CD4-positive, alpha-beta T cell (primary cell): Measurements from ENCODE around the gene SSBP3. TPM values are rescaled to one million over a fixed set of nuclear protein-coding genes. Genes with fewer than 3 reads are reported as not detected.

Experiments
- ATAC-seq: fragments of 200-7000 bp; cut with Tn5 transposase; one replicate; pipeline ENCODE4 v1.10.0; 2022; ENCODE audit warnings: mild to moderate bottlenecking; ENCODE audit not compliant: poor library complexity
- CTCF ChIA-PET: fragments of 350-600 bp; sonication (Branson Sonifier 250); formaldehyde crosslinking; loops from one replicate; lab custom pipeline; 2021; ENCODE audit warnings: antibody characterized with exemption, inconsistent platforms; lab: Charles Lee
- POLR2A ChIA-PET: fragments of 350-600 bp; sonication (Branson Sonifier 250); formaldehyde crosslinking; loops from one replicate; lab custom pipeline; 2021; ENCODE audit warnings: antibody characterized with exemption, inconsistent platforms; lab: Charles Lee
- DNase-seq, 14 experiments: peaks; one replicate each; pipeline ENCODE4 v3.0.0-alpha.2; 2013 to 2020; ENCODE audit warnings: mixed read lengths in 2 of 14
- H3K27ac ChIP-seq, 2 donors: one replicate each; pipeline versions ENCODE4 v1.5.1 to v1.7.0; 2013; ENCODE audit warnings: low read length in 2 of 2, low read depth in 1 of 2, mild to moderate bottlenecking in 1 of 2
- H3K27me3 ChIP-seq, 2 experiments: 1 replicate in 1 of 2; 2 replicates in 1 of 2; pipeline versions ENCODE4 v1.6.1 to v1.7.0; 2013; ENCODE audit warnings: low read length in 2 of 2, control low read depth in 1 of 2, mild to moderate bottlenecking in 1 of 2, moderate library complexity in 1 of 2; ENCODE audit not compliant: insufficient read depth in 2 of 2, control insufficient read depth in 1 of 2
- H3K36me3 ChIP-seq: one replicate; pipeline ENCODE4 v1.6.1; 2013; ENCODE audit warnings: low read length, control low read depth; ENCODE audit not compliant: insufficient read depth
- H3K4me1 ChIP-seq: one replicate; pipeline ENCODE4 v1.6.1; 2013; ENCODE audit warnings: low read length, control low read depth; ENCODE audit not compliant: insufficient read depth
- H3K4me3 ChIP-seq: one replicate; pipeline ENCODE4 v1.5.1; 2013; ENCODE audit warnings: mild to moderate bottlenecking, low read length, moderate library complexity
- H3K9me3 ChIP-seq, 2 experiments: 1 replicate in 1 of 2; 2 replicates in 1 of 2; pipeline versions ENCODE4 v1.6.1 to v1.7.0; 2013; ENCODE audit warnings: low read length in 2 of 2, mild to moderate bottlenecking in 2 of 2, control low read depth in 1 of 2, moderate library complexity in 1 of 2; ENCODE audit not compliant: control insufficient read depth in 1 of 2, insufficient read depth in 1 of 2
- H3K27ac Mint-ChIP-seq: one replicate; pipeline ENCODE4 v1.8.0; 2020; ENCODE audit warnings: mixed read lengths
- H3K27me3 Mint-ChIP-seq: one replicate; pipeline ENCODE4 v1.8.0; 2021; ENCODE audit warnings: mixed read lengths
- H3K36me3 Mint-ChIP-seq: one replicate; pipeline ENCODE4 v1.8.0; 2021; ENCODE audit warnings: low read depth, mixed read lengths
- H3K4me1 Mint-ChIP-seq: one replicate; pipeline ENCODE4 v1.8.0; 2021; ENCODE audit warnings: low read depth, mixed read lengths
- H3K4me3 Mint-ChIP-seq: one replicate; pipeline ENCODE4 v1.8.0; 2020; ENCODE audit warnings: mild to moderate bottlenecking, mixed read lengths
- H3K9me3 Mint-ChIP-seq: one replicate; pipeline ENCODE4 v1.8.0; 2020; ENCODE audit warnings: mixed read lengths
- CTCF ChIP-seq: fragments of 200-600 bp; IDR thresholded peaks from one replicate; pipeline ENCODE4 v1.8.0; 2022; ENCODE audit warnings: antibody characterized with exemption, mild to moderate bottlenecking
- intact Hi-C, 2 experiments: fragments of 100-400 bp; cut with DNase I in 1 of 2; cut with micrococcal nuclease in 1 of 2; formaldehyde crosslinking; loops; one replicate each; pipeline versions ENCODE4 v1.15.1 to v1.9.0; 2023 to 2025; cut with DNase I, micrococcal nuclease
- total RNA-seq, 174 experiments: library from RNA in 2 of 174; stranded (reverse) in 2 of 174; gene quantifications; one replicate each; pipeline ENCODE4 v1.2.3 and lab custom pipeline; 2021 to 2026

The SSBP3 gene
- total RNA-seq, 2 experiments from 2014 or later = 50.6 to 52.4 TPM

GRCh38 chr1:54403808-54404261 is 2.4 kb downstream of the SSBP3 start:
- Mint-ChIP-seq H3K9me3 (no peaks in the 10 kb centered on the region), H3K4me1 (peaks cover 77% of the 10 kb centered on the region), H3K4me3 (peak overlapping the region; percentile 92), H3K27me3 (no peaks in the 10 kb centered on the region), H3K27ac (peak overlapping the region; percentile 85), H3K36me3 (peaks cover 62% of the 10 kb centered on the region)
- ChIA-PET POLR2A (interaction anchor here (1.0 to 1.6 kb wide), 2 partner anchors 204 to 351 kb away, joined by 3 to 9 read pairs; partner anchors contain the start of genes CYB5RL, MRPL37, TCEANC2 and TMEM59), CTCF (interaction anchor here (1.9 kb wide), 1 partner anchor 85 kb away, joined by 13 read pairs; no protein-coding TSS in a partner anchor)
- Histone ChIP-seq H3K27ac (no peak overlapping the region), H3K4me3 (peak overlapping the region; percentile 74), H3K36me3 (peaks cover 43% of the 10 kb centered on the region), H3K9me3 (no peaks in the 10 kb centered on the region), H3K4me1 (peaks cover 63% of the 10 kb centered on the region), H3K27me3 (no peaks in the 10 kb centered on the region)
- no peak for ATAC-seq
- TF ChIP-seq CTCF = no peak
- peak in 3 of 14 experiments; percentile 29 to 51 (median 48) for DNase-seq
- intact Hi-C loops = loop anchor here (2.0 to 10.0 kb wide), 5 partner anchors 33 to 457 kb away; partner anchors contain the start of genes IFT25 (in 1 of the 2), LRRC42 (in 1 of the 2), TCEANC2 (in 1 of the 2) and TMEM59 (in 1 of the 2)

- CTCF ChIA-PET = interaction anchor here (1.1 to 1.9 kb wide), 2 partner anchors 85 to 86 kb away, joined by 3 to 13 read pairs; no protein-coding TSS in a partner anchor
- ATAC-seq (no peak), DNase-seq (no peak)
- H3K9me3 ChIP-seq = no peaks in the 10 kb centered on the region
- Mint-ChIP-seq H3K27ac (peak overlapping the region; percentile 85), H3K4me1 (peaks cover 77% of the 10 kb centered on the region), H3K27me3 (no peaks in the 10 kb centered on the region), H3K9me3 (no peaks in the 10 kb centered on the region), H3K36me3 (peaks cover 67% of the 10 kb centered on the region), H3K4me3 (peak overlapping the region; percentile 92)
- POLR2A ChIA-PET = interaction anchor here (1.6 kb wide), 1 partner anchor 204 kb away, joined by 9 read pairs; the partner anchor contains the start of genes CYB5RL and MRPL37
- H3K4me3 ChIP-seq = peak overlapping the region; percentile 74
- peaks cover 48% of the 10 kb centered on the region for H3K36me3 ChIP-seq
- no peaks in the 10 kb centered on the region for H3K27me3 ChIP-seq
- intact Hi-C loops = loop anchor here (2.0 to 10.0 kb wide), 4 partner anchors 33 to 456 kb away; partner anchors contain the start of genes IFT25 (in 1 of the 2), LRRC42 (in 1 of the 2), TCEANC2 (in 1 of the 2) and TMEM59 (in 1 of the 2)
- no peak overlapping the region for H3K27ac ChIP-seq
- no peak for TF ChIP-seq CTCF
- H3K4me1 ChIP-seq = peaks cover 59% of the 10 kb centered on the region
Measured at GRCh38 chr1:54403405-54403804, 2.8 kb downstream of the SSBP3 start.

GRCh38 chr1:54402896-54403295 is 3.3 kb downstream of the SSBP3 start:
- ATAC-seq = no peak
- Histone ChIP-seq H3K4me1 (peaks cover 54% of the 10 kb centered on the region), H3K4me3 (no peak overlapping the region), H3K9me3 (no peaks in the 10 kb centered on the region), H3K27ac (no peak overlapping the region), H3K36me3 (peaks cover 53% of the 10 kb centered on the region), H3K27me3 (no peaks in the 10 kb centered on the region)
- Mint-ChIP-seq H3K9me3 (no peaks in the 10 kb centered on the region), H3K4me3 (peak overlapping the region; percentile 92), H3K27ac (peak overlapping the region; percentile 85), H3K27me3 (no peaks in the 10 kb centered on the region), H3K4me1 (peaks cover 77% of the 10 kb centered on the region), H3K36me3 (peaks cover 72% of the 10 kb centered on the region)
- TF ChIP-seq CTCF = no peak
- intact Hi-C loops = loop anchor here (2.0 to 10.0 kb wide), 4 partner anchors 32 to 456 kb away; partner anchors contain the start of genes IFT25 (in 1 of the 2), LRRC42 (in 1 of the 2), TCEANC2 (in 1 of the 2) and TMEM59 (in 1 of the 2)
- no peak for DNase-seq
- POLR2A ChIA-PET = no interaction called here
- CTCF ChIA-PET = interaction anchor here (1.1 to 1.7 kb wide), 2 partner anchors 87 to 97 kb away, joined by 3 to 4 read pairs; no protein-coding TSS in a partner anchor
